ENCODE measurements around the gene SLCO1A2. TPM values are rescaled to one million over a fixed set of nuclear protein-coding genes. Genes with fewer than 3 reads are reported as not detected.

The SLCO1A2 gene
- total and polyA plus RNA-seq, 2 donors (not counting 3 experiments of a cell fraction or from before 2014, with no cell fraction given): not detected

DNA sequence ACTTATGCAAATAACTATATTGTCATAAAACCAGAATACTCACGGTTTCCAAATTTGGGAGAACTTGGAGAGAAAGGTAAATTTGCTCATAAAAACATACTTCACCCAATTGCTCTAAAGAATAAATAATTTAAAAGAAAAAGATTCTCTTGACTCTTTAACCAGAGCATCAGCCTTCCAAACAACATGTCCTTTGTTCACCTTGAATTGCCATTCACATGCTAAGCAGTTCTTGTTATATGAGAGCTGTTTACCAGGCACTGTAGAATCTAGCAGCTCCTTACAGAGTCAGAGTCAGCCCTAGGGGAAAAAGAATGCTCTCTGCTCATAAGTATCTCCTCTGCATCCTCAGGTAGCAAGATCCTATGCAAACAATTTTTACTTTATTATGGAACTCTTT is 10.2 kb downstream of the SLCO1A2 start:
- ChIA-PET POLR2A (no interaction called here), CTCF (no interaction called here)
- intact Hi-C loops (cut with micrococcal nuclease) (no loop called here), dilution Hi-C loops (cut with MboI; ENCODE audit: extremely low pct_ligation_motif_present, low sequenced_read_pairs) (no loop called here)
- Histone ChIP-seq H3K4me1 (ENCODE audit: control insufficient read depth, extremely low read depth, insufficient read depth, low read length) (no peaks in the 10 kb centered on the region), H3K27me3 (ENCODE audit: control insufficient read depth in 2 of 2, insufficient read depth in 2 of 2, low read length in 2 of 2) (no peaks in the 10 kb centered on the region), H3K4me2 (ENCODE audit: insufficient read depth, low read length) (no peak overlapping the region), H3K36me3 (ENCODE audit: control insufficient read depth in 2 of 2, extremely low read depth in 1 of 2, insufficient read depth in 2 of 2, low read length in 2 of 2) (no peaks in the 10 kb centered on the region), H3K79me2 (ENCODE audit: control insufficient read depth, insufficient read depth, low read length) (no peaks in the 10 kb centered on the region), H3K9me3 (replicated peaks; ENCODE audit: control insufficient read depth, insufficient read depth, low read length) (no peaks in the 10 kb centered on the region), H2AFZ (ENCODE audit: low read depth, low read length) (no peak overlapping the region), H4K20me1 (replicated peaks; ENCODE audit: control insufficient read depth, extremely low read depth, insufficient read depth, low read length) (no peaks in the 10 kb centered on the region), H3K9me1 (replicated peaks; ENCODE audit: control insufficient read depth, extremely low read depth, insufficient read depth, low read length) (no peaks in the 10 kb centered on the region), H3K27ac (ENCODE audit: insufficient read depth, low read depth, low read length) (no peak overlapping the region), H3K9ac (replicated peaks; ENCODE audit: extremely low read depth, insufficient read depth, low read length) (no peak overlapping the region), H3K4me3 (replicated peaks in 1 of 3; ENCODE audit: insufficient read depth in 1 of 3, low read depth in 1 of 3, low read length in 3 of 3) (no peak overlapping the region)
- DNase-seq (ENCODE audit: low read depth, low spot score): no peak
- TF ChIP-seq, protein P1, sequence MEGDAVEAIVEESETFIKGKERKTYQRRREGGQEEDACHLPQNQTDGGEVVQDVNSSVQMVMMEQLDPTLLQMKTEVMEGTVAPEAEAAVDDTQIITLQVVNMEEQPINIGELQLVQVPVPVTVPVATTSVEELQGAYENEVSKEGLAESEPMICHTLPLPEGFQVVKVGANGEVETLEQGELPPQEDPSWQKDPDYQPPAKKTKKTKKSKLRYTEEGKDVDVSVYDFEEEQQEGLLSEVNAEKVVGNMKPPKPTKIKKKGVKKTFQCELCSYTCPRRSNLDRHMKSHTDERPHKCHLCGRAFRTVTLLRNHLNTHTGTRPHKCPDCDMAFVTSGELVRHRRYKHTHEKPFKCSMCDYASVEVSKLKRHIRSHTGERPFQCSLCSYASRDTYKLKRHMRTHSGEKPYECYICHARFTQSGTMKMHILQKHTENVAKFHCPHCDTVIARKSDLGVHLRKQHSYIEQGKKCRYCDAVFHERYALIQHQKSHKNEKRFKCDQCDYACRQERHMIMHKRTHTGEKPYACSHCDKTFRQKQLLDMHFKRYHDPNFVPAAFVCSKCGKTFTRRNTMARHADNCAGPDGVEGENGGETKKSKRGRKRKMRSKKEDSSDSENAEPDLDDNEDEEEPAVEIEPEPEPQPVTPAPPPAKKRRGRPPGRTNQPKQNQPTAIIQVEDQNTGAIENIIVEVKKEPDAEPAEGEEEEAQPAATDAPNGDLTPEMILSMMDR (IDR thresholded peaks at IDR 0.05; ENCODE audit: extremely low read depth in 1 of 2, insufficient read depth in 1 of 2, low read depth in 1 of 2, low read length in 2 of 2): no peak
- TF ChIP-seq FOS (IDR thresholded peaks at IDR 0.05; ENCODE audit: borderline replicate concordance, insufficient read depth, low read length): no peak
- TF ChIP-seq EZH2 (IDR thresholded peaks at IDR 0.05; ENCODE audit: borderline replicate concordance, low read depth, low read length, severe bottlenecking): no peak
- TF ChIP-seq GATA2 (IDR thresholded peaks at IDR 0.05; ENCODE audit: insufficient read depth, insufficient read length, low read depth, low read length): no peak
- no peak for TF ChIP-seq JUN (IDR thresholded peaks at IDR 0.05; ENCODE audit: borderline replicate concordance, insufficient read depth, insufficient read length, low read depth)
- no peak for TF ChIP-seq MYC (IDR thresholded peaks at IDR 0.05; ENCODE audit: low read depth, low read length)
- no TSS peak for BruUV-seq (replicated peaks)
- FAIRE-seq: no peak

GRCh38 chr12:21323736-21324135 is 11.0 kb downstream of the SLCO1A2 start:
- DNase-seq (ENCODE audit: low read depth, low spot score) (no peak), FAIRE-seq (no peak)
- no peak for TF ChIP-seq POLR2AphosphoS5 (IDR thresholded peaks at IDR 0.05; ENCODE audit: insufficient read depth, low read depth, low read length)
- no peak for TF ChIP-seq MAX (IDR thresholded peaks at IDR 0.05; ENCODE audit: insufficient read depth, insufficient read length)
- no peak for TF ChIP-seq GATA2 (IDR thresholded peaks at IDR 0.05; ENCODE audit: insufficient read depth, insufficient read length, low read depth, low read length)
- TF ChIP-seq MYC (IDR thresholded peaks at IDR 0.05; ENCODE audit: low read depth, low read length): no peak
- POLR2A ChIA-PET: no interaction called here
- H3K27ac ChIP-seq (ENCODE audit: insufficient read depth, low read depth, low read length): no peak overlapping the region
- H4K20me1 ChIP-seq (replicated peaks; ENCODE audit: control insufficient read depth, extremely low read depth, insufficient read depth, low read length): no peaks in the 10 kb centered on the region
- no peak overlapping the region for H3K4me3 ChIP-seq (replicated peaks in 1 of 3; ENCODE audit: insufficient read depth in 1 of 3, low read depth in 1 of 3, low read length in 3 of 3)
- no peak overlapping the region for H3K9ac ChIP-seq (replicated peaks; ENCODE audit: extremely low read depth, insufficient read depth, low read length)
- H3K36me3 ChIP-seq (ENCODE audit: control insufficient read depth in 2 of 2, extremely low read depth in 1 of 2, insufficient read depth in 2 of 2, low read length in 2 of 2): no peaks in the 10 kb centered on the region
- H3K79me2 ChIP-seq (ENCODE audit: control insufficient read depth, insufficient read depth, low read length): no peaks in the 10 kb centered on the region
- dilution Hi-C loops (cut with MboI; ENCODE audit: extremely low pct_ligation_motif_present, low sequenced_read_pairs): no loop called here
- H3K4me1 ChIP-seq (ENCODE audit: control insufficient read depth, extremely low read depth, insufficient read depth, low read length): no peaks in the 10 kb centered on the region
- H3K4me2 ChIP-seq (ENCODE audit: insufficient read depth, low read length): no peak overlapping the region
- BruUV-seq (replicated peaks): no TSS peak
- intact Hi-C loops (cut with micrococcal nuclease): no loop called here
- no peaks in the 10 kb centered on the region for H3K9me3 ChIP-seq (replicated peaks; ENCODE audit: control insufficient read depth, insufficient read depth, low read length)
- H2AFZ ChIP-seq (ENCODE audit: low read depth, low read length): no peak overlapping the region
- H3K9me1 ChIP-seq (replicated peaks; ENCODE audit: control insufficient read depth, extremely low read depth, insufficient read depth, low read length): no peaks in the 10 kb centered on the region
- no peaks in the 10 kb centered on the region for H3K27me3 ChIP-seq (ENCODE audit: control insufficient read depth in 2 of 2, insufficient read depth in 2 of 2, low read length in 2 of 2)
- CTCF ChIA-PET: interaction anchor here (1.1 kb wide), 1 partner anchor 10 kb away, joined by 7 read pairs; no protein-coding TSS in a partner anchor

Data from endothelial cell of umbilical vein (primary cell).